Testis (tissue), 2 donors: ENCODE measurements around the gene SEMA5A.

Experiments used
- CTCF ChIP-seq, 3 experiments: fragments of 450-650 bp in 2 of 3; fragments of 200-600 bp in 1 of 3; sonication (generic) in 1 of 3; IDR thresholded peaks; one replicate each; pipeline ENCODE4 v1.5.1; 2016 to 2019; ENCODE audit warnings: antibody characterized with exemption in 3 of 3, mild to moderate bottlenecking in 2 of 3, moderate library complexity in 1 of 3
- POLR2A ChIP-seq: fragments of 450-650 bp; IDR thresholded peaks from one replicate; pipeline ENCODE4 v1.6.1; 2017; ENCODE audit warnings: antibody characterized with exemption, mild to moderate bottlenecking, moderate library complexity

DNA sequence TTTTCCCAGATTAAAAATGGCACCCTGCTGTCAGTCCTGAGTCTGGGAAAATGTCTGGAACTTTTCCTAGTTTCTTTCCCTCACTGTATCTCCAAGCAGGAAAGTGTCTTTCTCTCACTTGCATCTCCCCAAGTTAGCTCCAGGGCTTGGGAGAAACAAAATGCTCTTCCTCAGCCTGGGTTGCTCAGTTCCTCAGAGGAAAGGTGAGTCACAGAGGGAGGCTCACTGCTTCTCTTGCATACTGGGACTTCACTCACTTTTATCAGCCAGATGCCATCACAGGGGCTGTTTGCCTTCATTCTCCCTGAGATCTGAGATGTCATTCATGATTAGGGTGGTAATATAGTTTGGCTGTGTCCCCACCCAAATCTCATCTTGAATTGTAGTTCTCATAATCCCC is 519.9 kb downstream of the SEMA5A start:
- TF ChIP-seq CTCF (IDR thresholded peaks at IDR 0.05) (no peak), POLR2A (no peak)
